Thoracic aorta (tissue), 2 donors: Measurements from ENCODE around the gene S100A12. TPM values are rescaled to one million over a fixed set of nuclear protein-coding genes. Genes with fewer than 3 reads are reported as not detected.

ENCODE experiments used
- ATAC-seq: fragments of 150-250 bp; one replicate; pipeline ENCODE4 v1.8.0; 2017; ENCODE audit warnings: low read depth; ENCODE audit not compliant: insufficient number of reproducible peaks, low FRiP score
- DNase-seq: peaks from one replicate; pipeline ENCODE4 v3.0.0-alpha.2; 2020; ENCODE audit warnings: low spot score
- H3K27ac ChIP-seq, 2 donors: fragments of 200-600 bp; sonication (generic); 1 replicate in 1 of 2; 2 replicates in 1 of 2; pipeline ENCODE4 v1.5.1; 2016; ENCODE audit warnings: mild to moderate bottlenecking in 2 of 2, moderate library complexity in 2 of 2
- H3K27me3 ChIP-seq: fragments of 200-600 bp; sonication (generic); replicated peaks from 2 replicates; pipeline ENCODE4 v1.6.0; 2016; ENCODE audit warnings: mild to moderate bottlenecking; ENCODE audit not compliant: insufficient read depth
- H3K36me3 ChIP-seq: fragments of 200-600 bp; sonication (generic); one replicate; pipeline ENCODE4 v1.5.1; 2016
- H3K4me1 ChIP-seq, 2 donors: fragments of 200-600 bp; sonication (generic); 1 replicate in 1 of 2; 2 replicates in 1 of 2; pipeline versions ENCODE4 v1.5.1 to v1.6.0; 2016; ENCODE audit warnings: low read depth in 2 of 2, mild to moderate bottlenecking in 1 of 2; ENCODE audit not compliant: control insufficient read depth in 1 of 2
- H3K4me3 ChIP-seq: fragments of 200-600 bp; sonication (generic); 2 replicates; pipeline ENCODE4 v1.5.1; 2016; ENCODE audit warnings: mild to moderate bottlenecking
- H3K9me3 ChIP-seq: fragments of 200-600 bp; sonication (generic); 2 replicates; pipeline ENCODE4 v1.5.1; 2016
- total RNA-seq, 2 donors: library from RNA; depleted of rRNA; stranded (reverse); fragments of >200 nt; gene quantifications; one replicate each; pipeline versions ENCODE4 v1.1.0 to v1.2.3, GENCODE V29; 2016
- TF ChIP-seq, protein P1 (sequence below): fragments of 200-600 bp; sonication (generic); IDR thresholded peaks from one replicate; pipeline ENCODE4 v1.5.1; 2019; ENCODE audit warnings: antibody characterized with exemption

S100A12 gene
- total RNA-seq, 2 donors from 2014 or later, result 22.5 TPM; not detected in 1

DNA sequence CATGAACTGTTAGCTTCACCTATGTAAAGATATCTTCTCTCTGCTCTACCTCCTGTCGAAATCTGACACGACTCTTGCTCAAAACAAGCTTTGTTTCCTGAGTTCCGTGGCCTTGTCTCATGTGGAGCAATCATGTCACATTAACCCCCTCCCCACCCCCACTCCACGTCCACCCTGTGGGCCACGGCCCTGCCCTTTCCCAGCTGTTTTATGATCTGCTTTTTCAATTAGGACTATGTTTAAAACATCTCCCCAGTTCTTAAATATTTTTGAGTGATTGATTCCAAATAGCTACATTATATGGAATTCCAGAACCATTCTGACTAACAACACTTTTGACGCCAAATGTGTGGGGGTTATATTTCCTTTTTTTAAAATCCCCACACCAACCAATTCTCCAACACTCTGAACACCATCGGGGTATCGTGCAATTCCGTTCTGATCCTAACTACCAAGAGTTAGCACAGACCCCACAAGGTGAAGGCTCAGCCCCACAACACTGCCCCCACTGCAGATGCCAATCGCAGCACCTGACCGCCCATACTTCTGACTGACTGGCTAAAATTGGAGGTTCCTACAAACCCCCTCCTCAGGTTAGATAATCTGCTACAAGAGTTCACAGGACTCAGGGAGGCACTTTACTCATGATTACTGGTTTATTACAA is 28.1 kb upstream of the S100A12 start:
- Histone ChIP-seq H3K4me1 (no peaks in the 10 kb centered on the region), H3K27me3 (no peaks in the 10 kb centered on the region), H3K36me3 (no peaks in the 10 kb centered on the region), H3K9me3 (no peaks in the 10 kb centered on the region), H3K4me3 (no peak overlapping the region), H3K27ac (no peak overlapping the region)
- TF ChIP-seq, protein P1, sequence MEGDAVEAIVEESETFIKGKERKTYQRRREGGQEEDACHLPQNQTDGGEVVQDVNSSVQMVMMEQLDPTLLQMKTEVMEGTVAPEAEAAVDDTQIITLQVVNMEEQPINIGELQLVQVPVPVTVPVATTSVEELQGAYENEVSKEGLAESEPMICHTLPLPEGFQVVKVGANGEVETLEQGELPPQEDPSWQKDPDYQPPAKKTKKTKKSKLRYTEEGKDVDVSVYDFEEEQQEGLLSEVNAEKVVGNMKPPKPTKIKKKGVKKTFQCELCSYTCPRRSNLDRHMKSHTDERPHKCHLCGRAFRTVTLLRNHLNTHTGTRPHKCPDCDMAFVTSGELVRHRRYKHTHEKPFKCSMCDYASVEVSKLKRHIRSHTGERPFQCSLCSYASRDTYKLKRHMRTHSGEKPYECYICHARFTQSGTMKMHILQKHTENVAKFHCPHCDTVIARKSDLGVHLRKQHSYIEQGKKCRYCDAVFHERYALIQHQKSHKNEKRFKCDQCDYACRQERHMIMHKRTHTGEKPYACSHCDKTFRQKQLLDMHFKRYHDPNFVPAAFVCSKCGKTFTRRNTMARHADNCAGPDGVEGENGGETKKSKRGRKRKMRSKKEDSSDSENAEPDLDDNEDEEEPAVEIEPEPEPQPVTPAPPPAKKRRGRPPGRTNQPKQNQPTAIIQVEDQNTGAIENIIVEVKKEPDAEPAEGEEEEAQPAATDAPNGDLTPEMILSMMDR, result no peak
- ATAC-seq (no peak), DNase-seq (no peak)

DNA sequence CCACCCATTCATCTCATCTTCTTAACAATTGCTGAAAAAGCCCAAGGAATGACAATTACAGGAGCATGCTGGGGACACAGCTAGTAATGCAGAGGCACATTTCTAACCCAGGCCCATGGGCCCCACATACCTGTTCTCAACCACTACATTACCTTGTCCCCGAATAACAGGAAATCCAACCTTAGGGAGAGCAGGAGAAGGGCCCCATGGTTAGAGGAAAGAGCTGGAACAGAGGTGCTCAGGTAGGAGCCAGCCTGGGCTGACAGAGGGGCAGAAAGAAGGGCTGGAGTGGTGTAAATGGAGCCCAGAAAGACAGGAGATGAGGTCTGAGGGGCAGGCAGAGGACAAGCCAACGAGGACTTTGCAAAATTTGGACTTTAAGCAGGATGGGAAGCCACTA is 26.8 kb upstream of the S100A12 start:
- TF ChIP-seq, protein P1, result no peak
- H3K4me1 ChIP-seq, result no peaks in the 10 kb centered on the region
- H3K36me3 ChIP-seq, result no peaks in the 10 kb centered on the region
- H3K4me3 ChIP-seq, result no peak overlapping the region
- no peak overlapping the region for H3K27ac ChIP-seq
- H3K9me3 ChIP-seq, result no peaks in the 10 kb centered on the region
- no peak for ATAC-seq
- no peaks in the 10 kb centered on the region for H3K27me3 ChIP-seq
- DNase-seq, result no peak

DNA sequence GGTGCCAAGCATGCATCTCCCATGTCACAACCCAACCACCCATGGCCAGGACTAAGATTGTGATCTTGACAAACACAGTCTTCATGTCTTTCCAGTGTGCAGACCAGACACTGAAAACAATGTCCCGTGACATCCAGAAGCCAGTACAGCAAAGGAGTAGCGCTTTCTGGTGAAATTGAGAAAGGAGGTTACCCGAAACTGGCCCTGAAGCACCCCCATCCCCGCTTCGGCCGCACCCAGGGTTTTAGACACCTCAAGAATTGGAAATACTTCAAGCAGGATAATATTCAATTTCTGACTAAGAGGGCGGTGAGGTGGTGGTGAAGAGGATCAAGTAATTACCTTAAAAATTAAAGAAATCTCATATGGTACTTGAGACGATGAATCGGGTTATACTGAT is 26.0 kb upstream of the S100A12 start:
- no peak overlapping the region for H3K4me3 ChIP-seq
- no peak overlapping the region for H3K27ac ChIP-seq
- no peaks in the 10 kb centered on the region for H3K9me3 ChIP-seq
- TF ChIP-seq, protein P1, result no peak
- H3K27me3 ChIP-seq, result no peaks in the 10 kb centered on the region
- ATAC-seq, result no peak
- H3K4me1 ChIP-seq, result no peaks in the 10 kb centered on the region
- no peak for DNase-seq
- no peaks in the 10 kb centered on the region for H3K36me3 ChIP-seq

DNA sequence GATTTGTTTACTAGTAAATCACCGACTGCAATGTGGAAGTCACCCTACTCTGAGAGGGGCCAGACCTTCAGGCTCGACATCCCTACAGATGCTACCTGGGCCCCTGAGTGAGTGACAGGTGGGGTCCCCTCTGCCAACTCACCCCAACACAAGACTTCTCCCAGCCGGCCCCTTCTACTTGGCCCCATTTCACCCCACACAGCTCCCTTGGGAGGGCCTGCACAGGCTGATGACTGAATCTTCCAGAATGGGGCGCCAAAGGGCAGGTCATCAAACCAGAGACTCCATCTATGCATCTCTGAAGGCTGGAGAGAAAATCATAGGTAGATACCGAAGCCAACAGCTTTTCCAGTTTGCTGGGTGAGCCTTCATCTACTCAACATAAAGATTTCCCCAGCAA is 24.8 kb upstream of the S100A12 start:
- H3K9me3 ChIP-seq, result no peaks in the 10 kb centered on the region
- no peak for DNase-seq
- no peak overlapping the region for H3K4me3 ChIP-seq
- H3K27ac ChIP-seq, result no peak overlapping the region
- H3K36me3 ChIP-seq, result no peaks in the 10 kb centered on the region
- no peaks in the 10 kb centered on the region for H3K27me3 ChIP-seq
- TF ChIP-seq, protein P1, result no peak
- ATAC-seq, result no peak
- no peaks in the 10 kb centered on the region for H3K4me1 ChIP-seq

DNA sequence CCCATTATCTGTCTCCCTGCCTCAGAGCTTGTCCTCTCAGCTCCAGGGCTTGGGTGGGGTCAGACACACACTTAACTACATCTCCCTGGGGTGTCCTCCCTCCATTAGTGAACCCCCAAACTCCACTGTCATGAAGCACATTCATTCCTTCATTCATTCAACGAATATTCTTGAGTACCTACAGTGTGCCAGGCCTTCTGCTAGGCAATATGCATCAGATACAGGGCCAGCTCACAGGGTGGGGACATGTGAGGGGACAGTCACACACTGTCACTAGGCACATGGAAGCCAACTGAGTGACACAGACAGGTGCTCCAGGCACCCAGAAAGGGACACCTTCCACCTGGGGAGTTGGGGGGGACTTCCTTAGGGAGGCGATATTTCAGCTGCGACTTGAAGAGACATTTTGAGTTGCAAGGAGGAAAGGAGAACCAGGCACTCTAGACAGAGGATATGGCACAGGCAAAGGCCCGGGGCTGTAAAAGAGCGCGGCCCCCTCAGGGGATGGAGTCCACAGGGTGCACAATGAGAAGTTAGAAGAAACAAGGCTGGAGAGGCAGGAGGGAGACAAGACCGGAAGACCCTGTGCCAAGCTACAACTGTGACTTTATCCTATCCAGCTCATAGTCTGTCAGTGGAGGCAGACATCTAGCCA is 24.1 kb upstream of the S100A12 start:
- H3K4me1 ChIP-seq, result no peaks in the 10 kb centered on the region
- H3K9me3 ChIP-seq, result no peaks in the 10 kb centered on the region
- H3K27ac ChIP-seq, result no peak overlapping the region
- no peaks in the 10 kb centered on the region for H3K36me3 ChIP-seq
- H3K4me3 ChIP-seq, result no peak overlapping the region
- H3K27me3 ChIP-seq, result no peaks in the 10 kb centered on the region
- DNase-seq, result no peak
- ATAC-seq, result no peak
- TF ChIP-seq, protein P1, result no peak
